C4-2B (cell line): ENCODE measurements around the gene LDB2.

Experiments used
- ZFX ChIP-seq: fragments of 450-650 bp; IDR thresholded peaks from 2 replicates; pipeline ENCODE4 v1.6.1; 2017
- TF ChIP-seq, protein P1 (sequence below): fragments of 450-650 bp; conservative IDR thresholded peaks from 2 replicates; pipeline ENCODE4 v1.5.1; 2017; ENCODE audit warnings: mild to moderate bottlenecking

- TF ChIP-seq, protein P1, sequence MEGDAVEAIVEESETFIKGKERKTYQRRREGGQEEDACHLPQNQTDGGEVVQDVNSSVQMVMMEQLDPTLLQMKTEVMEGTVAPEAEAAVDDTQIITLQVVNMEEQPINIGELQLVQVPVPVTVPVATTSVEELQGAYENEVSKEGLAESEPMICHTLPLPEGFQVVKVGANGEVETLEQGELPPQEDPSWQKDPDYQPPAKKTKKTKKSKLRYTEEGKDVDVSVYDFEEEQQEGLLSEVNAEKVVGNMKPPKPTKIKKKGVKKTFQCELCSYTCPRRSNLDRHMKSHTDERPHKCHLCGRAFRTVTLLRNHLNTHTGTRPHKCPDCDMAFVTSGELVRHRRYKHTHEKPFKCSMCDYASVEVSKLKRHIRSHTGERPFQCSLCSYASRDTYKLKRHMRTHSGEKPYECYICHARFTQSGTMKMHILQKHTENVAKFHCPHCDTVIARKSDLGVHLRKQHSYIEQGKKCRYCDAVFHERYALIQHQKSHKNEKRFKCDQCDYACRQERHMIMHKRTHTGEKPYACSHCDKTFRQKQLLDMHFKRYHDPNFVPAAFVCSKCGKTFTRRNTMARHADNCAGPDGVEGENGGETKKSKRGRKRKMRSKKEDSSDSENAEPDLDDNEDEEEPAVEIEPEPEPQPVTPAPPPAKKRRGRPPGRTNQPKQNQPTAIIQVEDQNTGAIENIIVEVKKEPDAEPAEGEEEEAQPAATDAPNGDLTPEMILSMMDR, result no peak
- no peak for TF ChIP-seq ZFX
Observed at GRCh38 chr4:16588149-16588548, 310.3 kb downstream of the LDB2 start.
